ENCODE results near the gene IFFO2.

Gene IFFO2

GRCh38 chr1:18922848-18923755 lies 33.4 kb downstream of the IFFO2 start:
- ChIA-PET POLR2A (no interaction called here), CTCF (interaction anchor here (1.2 to 7.4 kb wide), 4 partner anchors 9 to 39 kb away, joined by 4 to 101 read pairs (median 26); no protein-coding TSS in a partner anchor)
- no peak for DNase-seq (ENCODE audit: extremely low spot score)
- no peak for TF ChIP-seq CTCF (IDR thresholded peaks at IDR 0.05; ENCODE audit: control extremely low read depth, extremely low read depth, low read depth, missing control alignments)

GRCh38 chr1:18922319-18922726 lies 34.2 kb downstream of the IFFO2 start:
- no peak for TF ChIP-seq CTCF (IDR thresholded peaks at IDR 0.05; ENCODE audit: control extremely low read depth, extremely low read depth, low read depth, missing control alignments)
- ChIA-PET CTCF (interaction anchor here (0.6 to 7.4 kb wide), 5 partner anchors 9 to 41 kb away, joined by 3 to 101 read pairs (median 4); no protein-coding TSS in a partner anchor), POLR2A (interaction anchor here (0.7 kb wide), 1 partner anchor 30 kb away, joined by 3 read pairs; no protein-coding TSS in a partner anchor)
- no peak for DNase-seq (ENCODE audit: extremely low spot score)

GRCh38 chr1:18921516-18922251 lies 34.8 kb downstream of the IFFO2 start:
- ChIA-PET POLR2A (interaction anchor here (0.6 to 0.7 kb wide), 2 partner anchors 29 to 736 kb away, joined by 3 read pairs; no protein-coding TSS in a partner anchor), CTCF (interaction anchor here (0.6 to 7.4 kb wide), 5 partner anchors 8 to 42 kb away, joined by 3 to 101 read pairs (median 4); no protein-coding TSS in a partner anchor)
- no peak for DNase-seq (ENCODE audit: extremely low spot score)
- no peak for TF ChIP-seq CTCF (IDR thresholded peaks at IDR 0.05; ENCODE audit: control extremely low read depth, extremely low read depth, low read depth, missing control alignments)

GRCh38 chr1:18920931-18921330 lies 35.5 kb downstream of the IFFO2 start:
- no peak for DNase-seq (ENCODE audit: extremely low spot score)
- CTCF ChIA-PET, result interaction anchor here (0.8 to 5.5 kb wide), 2 partner anchors 14 to 18 kb away, joined by 3 to 48 read pairs; no protein-coding TSS in a partner anchor
- POLR2A ChIA-PET, result interaction anchor here (0.6 kb wide), 1 partner anchor 736 kb away, joined by 3 read pairs; no protein-coding TSS in a partner anchor
- TF ChIP-seq CTCF (IDR thresholded peaks at IDR 0.05; ENCODE audit: control extremely low read depth, extremely low read depth, low read depth, missing control alignments), result no peak

GRCh38 chr1:18919956-18920355 lies 36.5 kb downstream of the IFFO2 start:
- no peak for TF ChIP-seq CTCF (IDR thresholded peaks at IDR 0.05; ENCODE audit: control extremely low read depth, extremely low read depth, low read depth, missing control alignments)
- DNase-seq (ENCODE audit: extremely low spot score), result no peak
- CTCF ChIA-PET, result no interaction called here
- POLR2A ChIA-PET, result no interaction called here

- no peak for TF ChIP-seq CTCF (IDR thresholded peaks at IDR 0.05; ENCODE audit: control extremely low read depth, extremely low read depth, low read depth, missing control alignments)
- ChIA-PET POLR2A (no interaction called here), CTCF (no interaction called here)
- DNase-seq (ENCODE audit: extremely low spot score), result no peak
Observed at GRCh38 chr1:18919197-18919905, 37.1 kb downstream of the IFFO2 start.

Data from GM10248 (cell line).